Fibroblast of the aortic adventitia (primary cell): ENCODE results near the gene STK10. TPM values are rescaled to one million over a fixed set of nuclear protein-coding genes. Genes with fewer than 3 reads are reported as not detected.
"Not testable (repeated sequence)": the region's sequence is repeated elsewhere in the genome, so short reads cannot be mapped to it uniquely, and the experiment has no call there.

Source experiments
- DNase-seq: peaks from one replicate; pipeline ENCODE4 v3.0.0-alpha.2; 2010; ENCODE audit warnings: low read depth
- H3K4me3 ChIP-seq: 2 replicates; pipeline ENCODE4 v1.5.1; 2011; ENCODE audit warnings: low read depth, mild to moderate bottlenecking, control low read depth, low read length, moderate library complexity
- total RNA-seq: library from RNA; depleted of rRNA; stranded (reverse); fragments of >200 nt; gene quantifications from 2 replicates; pipeline ENCODE4 v1.2.3, GENCODE V29; 2012; ENCODE audit warnings: low replicate concordance
- TF ChIP-seq, protein P1 (sequence below): IDR thresholded peaks from 2 replicates; pipeline ENCODE4 v1.5.1; 2011; ENCODE audit warnings: mild to moderate bottlenecking, low read length, control low read depth, inconsistent platforms; ENCODE audit not compliant: insufficient read depth

STK10 gene
- total RNA-seq, 1 donor: 16.0 TPM

GRCh38 chr5:172207511-172207910 is 19.5 kb upstream of the STK10 start:
- DNase-seq: no peak
- TF ChIP-seq, protein P1, sequence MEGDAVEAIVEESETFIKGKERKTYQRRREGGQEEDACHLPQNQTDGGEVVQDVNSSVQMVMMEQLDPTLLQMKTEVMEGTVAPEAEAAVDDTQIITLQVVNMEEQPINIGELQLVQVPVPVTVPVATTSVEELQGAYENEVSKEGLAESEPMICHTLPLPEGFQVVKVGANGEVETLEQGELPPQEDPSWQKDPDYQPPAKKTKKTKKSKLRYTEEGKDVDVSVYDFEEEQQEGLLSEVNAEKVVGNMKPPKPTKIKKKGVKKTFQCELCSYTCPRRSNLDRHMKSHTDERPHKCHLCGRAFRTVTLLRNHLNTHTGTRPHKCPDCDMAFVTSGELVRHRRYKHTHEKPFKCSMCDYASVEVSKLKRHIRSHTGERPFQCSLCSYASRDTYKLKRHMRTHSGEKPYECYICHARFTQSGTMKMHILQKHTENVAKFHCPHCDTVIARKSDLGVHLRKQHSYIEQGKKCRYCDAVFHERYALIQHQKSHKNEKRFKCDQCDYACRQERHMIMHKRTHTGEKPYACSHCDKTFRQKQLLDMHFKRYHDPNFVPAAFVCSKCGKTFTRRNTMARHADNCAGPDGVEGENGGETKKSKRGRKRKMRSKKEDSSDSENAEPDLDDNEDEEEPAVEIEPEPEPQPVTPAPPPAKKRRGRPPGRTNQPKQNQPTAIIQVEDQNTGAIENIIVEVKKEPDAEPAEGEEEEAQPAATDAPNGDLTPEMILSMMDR: no peak
- H3K4me3 ChIP-seq: no peak overlapping the region

DNA sequence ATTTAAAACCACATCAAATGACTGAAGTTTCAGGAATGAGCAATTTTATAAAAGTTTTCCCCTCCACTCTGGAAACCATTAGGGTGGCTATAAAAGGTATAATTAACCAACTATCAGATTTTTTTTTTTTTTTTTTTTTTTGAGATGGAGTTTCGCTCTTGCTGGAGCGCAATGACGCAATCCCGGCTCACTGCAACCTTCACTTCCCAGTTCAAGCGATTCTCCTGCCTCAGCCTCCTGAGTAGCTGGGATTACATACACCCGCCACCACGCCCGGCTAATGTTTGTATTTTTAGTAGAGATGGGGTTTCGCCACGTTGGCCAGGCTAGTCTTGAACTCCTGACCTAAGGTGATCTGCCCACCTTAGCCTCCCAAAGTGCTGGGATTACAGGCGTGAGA is 18.0 kb upstream of the STK10 start:
- not testable (repeated sequence) for H3K4me3 ChIP-seq, DNase-seq

GRCh38 chr5:172200476-172200875 is 12.5 kb upstream of the STK10 start:
- TF ChIP-seq, protein P1: no peak
- H3K4me3 ChIP-seq: no peak overlapping the region
- DNase-seq: no peak

DNA sequence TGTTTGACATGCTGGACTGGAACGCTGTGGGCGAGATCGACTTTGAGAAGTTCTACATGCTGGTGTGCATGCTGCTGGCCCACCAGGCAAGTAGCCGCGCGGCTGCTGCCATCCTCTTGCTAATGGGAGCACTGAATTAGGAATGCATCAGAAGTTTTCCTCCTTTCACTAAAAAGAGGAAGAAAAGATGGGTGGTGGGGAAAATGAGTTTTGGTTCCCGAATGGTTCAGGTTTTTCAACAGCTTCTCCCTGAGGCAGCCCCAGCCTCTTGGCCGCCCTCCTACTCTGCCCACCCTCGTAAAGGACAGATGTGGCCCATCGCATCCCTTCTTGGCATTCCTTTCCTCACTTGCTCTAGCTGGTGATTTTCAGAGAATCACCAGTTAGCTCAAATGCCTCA is 11.4 kb upstream of the STK10 start:
- DNase-seq: no peak
- TF ChIP-seq, protein P1: no peak
- H3K4me3 ChIP-seq: no peak overlapping the region

- H3K4me3 ChIP-seq, DNase-seq: not testable (repeated sequence)
Measured at GRCh38 chr5:172197775-172198174, 9.8 kb upstream of the STK10 start.

DNA sequence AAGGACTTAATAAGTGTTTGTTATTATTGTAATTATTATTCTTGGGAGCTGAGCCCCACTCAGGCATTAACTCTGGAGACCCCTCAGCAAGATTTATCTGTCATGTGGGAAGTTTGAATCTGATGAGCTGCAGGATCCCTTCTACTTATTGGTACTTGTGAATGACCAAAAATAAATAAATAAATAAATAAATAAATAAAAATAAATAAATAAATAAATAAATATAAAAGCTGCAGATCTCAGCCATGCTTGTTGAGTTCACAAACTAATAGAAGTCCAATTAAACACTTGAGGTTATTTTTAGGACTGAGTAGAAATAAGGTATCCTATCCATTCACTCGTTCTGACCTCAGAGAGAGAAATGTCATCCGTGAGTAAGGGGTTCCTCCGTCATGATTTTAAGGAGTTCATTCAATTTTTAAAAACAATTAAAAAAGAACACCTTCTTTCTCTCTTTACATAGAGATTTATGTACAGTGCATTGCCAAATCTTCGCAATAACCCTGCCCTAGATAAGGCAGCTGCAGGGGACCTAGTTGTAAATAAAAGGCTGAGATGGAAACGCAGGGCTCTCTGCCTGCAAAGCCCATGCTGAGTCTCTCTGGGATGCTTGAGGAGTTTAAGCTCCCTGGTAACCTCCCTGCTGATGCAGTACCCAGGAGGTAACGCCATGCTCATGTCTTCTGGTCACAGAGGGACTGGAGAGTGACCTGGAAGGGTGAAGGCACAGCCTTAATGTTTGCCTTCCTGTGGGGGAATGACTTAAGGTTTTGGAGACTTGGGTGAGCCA is 7.2 kb upstream of the STK10 start:
- TF ChIP-seq, protein P1: no peak
- no peak for DNase-seq
- H3K4me3 ChIP-seq: no peak overlapping the region

DNA sequence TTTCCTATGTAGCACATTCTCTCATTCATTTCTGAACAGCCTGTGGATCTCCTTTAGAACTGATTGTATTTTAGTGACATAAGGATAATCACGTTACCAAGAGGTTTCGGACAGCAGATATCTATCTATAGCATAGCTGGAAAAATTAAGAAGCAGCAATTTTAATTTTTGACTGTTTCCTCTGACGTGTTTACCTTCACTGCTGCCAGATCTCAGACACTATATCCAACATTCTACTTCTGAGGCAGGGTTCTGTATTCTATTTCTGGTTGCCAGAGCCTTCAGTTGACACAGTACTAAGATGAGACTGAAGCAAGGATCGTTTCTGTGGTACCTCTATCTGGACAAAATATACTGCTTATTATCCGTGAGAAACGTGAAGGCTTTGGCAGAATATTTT is 5.8 kb upstream of the STK10 start, which contains the start of gene EFCAB9:
Gene EFCAB9 (plus strand): TSS at position 301 of the 400 bp plus-strand sequence. CDS start 1 bp downstream, at position 302.
- no peak for DNase-seq
- TF ChIP-seq, protein P1: no peak
- no peak within 1 kb of the TSS for H3K4me3 ChIP-seq

GRCh38 chr5:172189693-172190296 is 1.8 kb upstream of the STK10 start:
- TF ChIP-seq, protein P1: no peak
- H3K4me3 ChIP-seq: no peak overlapping the region
- DNase-seq: no peak
